Left ventricle myocardium inferior (tissue), 1 donor: ENCODE measurements around the gene LHFPL6. TPM values are rescaled to one million over a fixed set of nuclear protein-coding genes. Genes with fewer than 3 reads are reported as not detected.

Experiments
- DNase-seq: peaks from one replicate; pipeline ENCODE4 v3.0.0-alpha.2; 2020
- H3K27ac ChIP-seq: fragments of 200-600 bp; replicated peaks from 2 replicates; pipeline ENCODE4 v1.8.0; 2021
- H3K27me3 ChIP-seq: fragments of 200-600 bp; 2 replicates; pipeline ENCODE4 v1.8.0; 2021; ENCODE audit warnings: low read depth
- H3K36me3 ChIP-seq: fragments of 200-600 bp; 2 replicates; pipeline ENCODE4 v1.8.0; 2021
- H3K4me1 ChIP-seq: fragments of 200-600 bp; 2 replicates; pipeline ENCODE4 v1.8.0; 2021
- H3K4me3 ChIP-seq: fragments of 200-600 bp; 2 replicates; pipeline ENCODE4 v1.8.0; 2021; ENCODE audit warnings: mild to moderate bottlenecking, moderate library complexity
- H3K9me3 ChIP-seq: fragments of 200-600 bp; replicated peaks from 2 replicates; pipeline ENCODE4 v1.8.0; 2021
- intact Hi-C: fragments of 100-400 bp; cut with micrococcal nuclease; formaldehyde crosslinking; loops from one replicate; pipeline ENCODE4 v1.11.0; 2022
- total RNA-seq: library from RNA; stranded (reverse); fragmentation: NEBNext Ultra II Directional; extraction: Animal tissue kit (Norgen Biotek cat#: 25700); gene quantifications from one replicate; pipeline ENCODE4 v1.2.1, GENCODE V29; 2021
- TF ChIP-seq, protein P1 (sequence below): fragments of 200-600 bp; IDR thresholded peaks from 2 replicates; pipeline ENCODE4 v1.8.0; 2021; ENCODE audit warnings: antibody characterized with exemption, mild to moderate bottlenecking, borderline replicate concordance
- donor health status: DM: no; HTN: yes; CAD: no; lungs with severe emphysema.

Gene LHFPL6
- total RNA-seq, 1 donor from 2014 or later = 51.4 TPM

DNA sequence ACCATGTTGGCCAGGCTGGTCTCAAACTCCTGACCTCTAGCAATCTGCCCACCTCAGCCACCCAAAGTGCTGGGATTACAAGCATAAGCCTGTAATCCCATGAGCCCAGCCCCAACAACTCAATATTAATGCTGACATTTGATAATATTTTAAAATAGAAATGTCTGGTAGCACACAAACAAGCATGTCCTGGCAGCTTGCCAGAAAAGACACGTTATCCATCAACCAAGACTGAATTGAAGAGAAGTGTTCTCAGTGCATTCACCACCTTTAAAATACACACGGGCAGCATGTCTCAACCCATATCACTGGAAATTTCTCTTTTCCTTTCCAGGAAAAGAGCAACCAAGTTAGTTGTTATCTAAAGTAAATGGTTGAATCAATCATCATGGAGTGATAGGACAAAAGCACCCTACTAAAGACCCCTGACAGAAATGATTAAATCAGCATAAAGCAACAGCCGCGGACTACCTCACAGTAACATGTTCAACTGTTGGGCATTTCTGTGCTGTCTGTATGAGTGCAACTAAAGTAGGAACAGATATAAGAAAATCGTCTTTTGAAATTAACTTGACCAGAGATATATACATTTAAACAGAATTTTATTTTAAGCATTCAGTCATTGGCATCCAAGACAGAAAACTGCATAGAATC, 25.0 kb downstream of the LHFPL6 start:
- TF ChIP-seq, protein P1, sequence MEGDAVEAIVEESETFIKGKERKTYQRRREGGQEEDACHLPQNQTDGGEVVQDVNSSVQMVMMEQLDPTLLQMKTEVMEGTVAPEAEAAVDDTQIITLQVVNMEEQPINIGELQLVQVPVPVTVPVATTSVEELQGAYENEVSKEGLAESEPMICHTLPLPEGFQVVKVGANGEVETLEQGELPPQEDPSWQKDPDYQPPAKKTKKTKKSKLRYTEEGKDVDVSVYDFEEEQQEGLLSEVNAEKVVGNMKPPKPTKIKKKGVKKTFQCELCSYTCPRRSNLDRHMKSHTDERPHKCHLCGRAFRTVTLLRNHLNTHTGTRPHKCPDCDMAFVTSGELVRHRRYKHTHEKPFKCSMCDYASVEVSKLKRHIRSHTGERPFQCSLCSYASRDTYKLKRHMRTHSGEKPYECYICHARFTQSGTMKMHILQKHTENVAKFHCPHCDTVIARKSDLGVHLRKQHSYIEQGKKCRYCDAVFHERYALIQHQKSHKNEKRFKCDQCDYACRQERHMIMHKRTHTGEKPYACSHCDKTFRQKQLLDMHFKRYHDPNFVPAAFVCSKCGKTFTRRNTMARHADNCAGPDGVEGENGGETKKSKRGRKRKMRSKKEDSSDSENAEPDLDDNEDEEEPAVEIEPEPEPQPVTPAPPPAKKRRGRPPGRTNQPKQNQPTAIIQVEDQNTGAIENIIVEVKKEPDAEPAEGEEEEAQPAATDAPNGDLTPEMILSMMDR = no peak
- H3K4me1 ChIP-seq = peaks cover 83% of the 10 kb centered on the region
- no peak for DNase-seq
- H3K27me3 ChIP-seq = no peaks in the 10 kb centered on the region
- peak overlapping the region; percentile 66 for H3K27ac ChIP-seq
- H3K9me3 ChIP-seq = no peaks in the 10 kb centered on the region
- H3K4me3 ChIP-seq = no peak overlapping the region
- intact Hi-C loops = no loop called here
- no peaks in the 10 kb centered on the region for H3K36me3 ChIP-seq

DNA sequence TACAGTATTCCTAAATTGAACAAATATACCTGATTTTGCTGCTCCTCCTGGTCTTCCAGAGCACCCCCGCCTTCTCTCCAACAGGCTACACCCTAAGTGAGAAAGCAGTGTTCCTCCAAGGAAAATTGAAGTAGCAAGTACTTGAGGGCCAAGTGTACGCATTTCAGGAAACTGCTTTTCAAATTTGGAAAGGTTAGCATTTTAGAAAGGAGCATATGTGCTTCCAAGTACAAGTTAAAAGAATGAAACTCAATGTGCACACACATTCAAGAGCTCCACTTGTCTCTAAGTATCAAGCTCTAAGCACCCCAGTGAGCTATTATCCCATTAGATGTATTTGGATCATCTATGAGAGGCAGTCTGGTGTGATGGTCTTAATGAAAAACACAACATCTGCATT, 25.8 kb downstream of the LHFPL6 start:
- DNase-seq = no peak
- no peaks in the 10 kb centered on the region for H3K36me3 ChIP-seq
- TF ChIP-seq, protein P1 = no peak
- peak overlapping the region; percentile 66 for H3K27ac ChIP-seq
- intact Hi-C loops = no loop called here
- no peaks in the 10 kb centered on the region for H3K9me3 ChIP-seq
- H3K4me3 ChIP-seq = no peak overlapping the region
- no peaks in the 10 kb centered on the region for H3K27me3 ChIP-seq
- peaks cover 83% of the 10 kb centered on the region for H3K4me1 ChIP-seq

DNA sequence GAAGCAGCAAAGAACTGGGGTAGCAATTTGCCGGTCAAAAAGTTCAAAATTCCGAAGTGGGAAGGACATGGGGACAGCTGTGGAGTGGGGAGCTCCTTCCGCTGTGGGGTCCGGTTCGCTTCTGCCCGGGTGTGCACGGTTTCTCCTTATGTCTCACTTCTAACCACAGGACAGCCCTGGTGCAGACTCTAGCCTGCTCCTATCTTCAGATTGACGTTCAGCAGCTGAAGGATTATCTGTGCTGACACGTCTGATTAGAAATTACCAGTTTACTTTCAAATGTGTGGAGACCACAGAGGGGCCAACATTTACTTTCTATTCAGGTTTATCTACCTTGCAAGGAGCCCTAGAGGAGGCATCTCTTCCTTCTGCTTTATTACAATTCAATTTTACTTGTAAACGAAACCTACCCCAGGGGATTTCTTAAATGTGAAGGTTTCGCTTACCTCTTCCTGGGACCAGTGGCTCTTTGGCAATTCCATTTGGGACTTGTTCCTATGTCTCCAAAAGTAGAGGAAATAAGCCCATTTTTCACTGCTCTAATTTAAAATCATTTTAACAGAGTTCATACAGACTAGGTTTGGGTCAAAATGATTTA, 27.3 kb downstream of the LHFPL6 start:
- TF ChIP-seq, protein P1 = peak; percentile 15
- Histone ChIP-seq H3K27me3 (no peaks in the 10 kb centered on the region), H3K27ac (peak overlapping the region; percentile 65), H3K9me3 (no peaks in the 10 kb centered on the region), H3K4me1 (peaks cover 81% of the 10 kb centered on the region), H3K36me3 (no peaks in the 10 kb centered on the region), H3K4me3 (peak overlapping the region; percentile 42)
- intact Hi-C loops = no loop called here
- DNase-seq = no peak

DNA sequence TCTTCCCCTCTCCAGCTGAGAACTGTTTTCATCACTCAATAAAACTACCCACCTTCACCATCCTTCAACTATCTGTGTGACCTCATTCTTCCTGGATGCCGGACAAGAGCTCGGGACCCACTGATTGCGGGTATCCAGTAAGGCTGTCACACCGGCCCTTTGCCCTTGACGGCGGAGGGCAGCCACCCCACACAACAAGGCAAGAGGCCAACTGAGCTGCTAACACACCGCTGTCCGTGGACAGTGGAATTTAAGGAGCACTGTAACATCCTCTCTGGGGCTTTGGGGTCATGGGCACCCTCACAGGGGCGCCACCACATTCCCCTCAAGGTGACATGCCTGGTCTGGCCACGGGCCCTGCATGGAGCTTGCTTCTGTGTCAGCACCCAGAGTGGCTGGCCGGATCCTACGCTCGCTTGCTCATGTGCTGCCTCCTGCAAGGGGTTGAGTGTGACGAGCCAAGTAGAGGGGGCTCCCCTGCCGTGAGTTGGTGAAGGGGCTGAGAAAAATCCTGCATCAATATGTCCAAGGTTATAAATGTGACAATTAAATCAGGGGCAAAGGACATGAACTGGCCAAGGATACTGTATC, 31.4 kb downstream of the LHFPL6 start:
- TF ChIP-seq, protein P1 = no peak
- Histone ChIP-seq H3K27me3 (no peaks in the 10 kb centered on the region), H3K36me3 (no peaks in the 10 kb centered on the region), H3K27ac (peak overlapping the region; percentile 88), H3K4me3 (peak overlapping the region; percentile 24), H3K4me1 (peaks cover 73% of the 10 kb centered on the region), H3K9me3 (no peaks in the 10 kb centered on the region)
- DNase-seq = peak; percentile 68
- intact Hi-C loops = no loop called here

DNA sequence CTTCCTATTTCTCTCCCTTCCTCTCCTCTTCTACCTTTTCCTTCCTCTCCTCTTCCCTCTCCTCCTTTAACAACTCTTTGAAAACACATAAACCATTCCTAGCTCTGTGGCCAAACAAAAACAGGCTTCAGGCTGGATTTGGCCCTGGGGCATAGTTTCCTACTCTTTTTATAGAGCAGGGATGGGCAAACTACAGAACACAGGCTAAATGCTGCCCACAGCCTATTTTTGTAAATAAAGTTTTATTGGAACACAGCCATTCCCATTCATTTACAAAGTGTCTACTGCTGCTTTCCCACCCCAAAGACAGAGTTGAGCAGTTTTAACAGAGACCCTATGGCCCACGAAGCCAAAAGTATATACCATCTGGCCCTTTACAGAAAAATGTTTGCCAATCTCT, 35.4 kb downstream of the LHFPL6 start:
- TF ChIP-seq, protein P1 = no peak
- no peak overlapping the region for H3K4me3 ChIP-seq
- H3K27me3 ChIP-seq = no peaks in the 10 kb centered on the region
- H3K4me1 ChIP-seq = peaks cover 90% of the 10 kb centered on the region
- DNase-seq = no peak
- H3K27ac ChIP-seq = peak overlapping the region; percentile 49
- H3K36me3 ChIP-seq = no peaks in the 10 kb centered on the region
- no peaks in the 10 kb centered on the region for H3K9me3 ChIP-seq
- intact Hi-C loops = no loop called here
